Tibial nerve (tissue), 3 donors: ENCODE data around the gene SOCS6.

Source experiments
- POLR2A ChIP-seq, 2 donors: fragments of 450-650 bp; IDR thresholded peaks; one replicate each; pipeline ENCODE4 v1.6.1; 2017; ENCODE audit warnings: antibody characterized with exemption in 2 of 2, mild to moderate bottlenecking in 2 of 2, moderate library complexity in 2 of 2
- TF ChIP-seq, protein P1 (sequence below), 5 experiments: fragments of 200-600 bp in 3 of 5; fragments of 450-650 bp in 2 of 5; sonication (generic) in 3 of 5; IDR thresholded peaks; one replicate each; pipeline ENCODE4 v1.5.1; 2016 to 2019; ENCODE audit warnings: antibody characterized with exemption in 5 of 5, mild to moderate bottlenecking in 3 of 5, moderate library complexity in 2 of 5

- TF ChIP-seq, protein P1, sequence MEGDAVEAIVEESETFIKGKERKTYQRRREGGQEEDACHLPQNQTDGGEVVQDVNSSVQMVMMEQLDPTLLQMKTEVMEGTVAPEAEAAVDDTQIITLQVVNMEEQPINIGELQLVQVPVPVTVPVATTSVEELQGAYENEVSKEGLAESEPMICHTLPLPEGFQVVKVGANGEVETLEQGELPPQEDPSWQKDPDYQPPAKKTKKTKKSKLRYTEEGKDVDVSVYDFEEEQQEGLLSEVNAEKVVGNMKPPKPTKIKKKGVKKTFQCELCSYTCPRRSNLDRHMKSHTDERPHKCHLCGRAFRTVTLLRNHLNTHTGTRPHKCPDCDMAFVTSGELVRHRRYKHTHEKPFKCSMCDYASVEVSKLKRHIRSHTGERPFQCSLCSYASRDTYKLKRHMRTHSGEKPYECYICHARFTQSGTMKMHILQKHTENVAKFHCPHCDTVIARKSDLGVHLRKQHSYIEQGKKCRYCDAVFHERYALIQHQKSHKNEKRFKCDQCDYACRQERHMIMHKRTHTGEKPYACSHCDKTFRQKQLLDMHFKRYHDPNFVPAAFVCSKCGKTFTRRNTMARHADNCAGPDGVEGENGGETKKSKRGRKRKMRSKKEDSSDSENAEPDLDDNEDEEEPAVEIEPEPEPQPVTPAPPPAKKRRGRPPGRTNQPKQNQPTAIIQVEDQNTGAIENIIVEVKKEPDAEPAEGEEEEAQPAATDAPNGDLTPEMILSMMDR (IDR thresholded peaks at IDR 0.05) = no peak
- no peak for TF ChIP-seq POLR2A (IDR thresholded peaks at IDR 0.05)
These were observed 31.9 kb upstream of the SOCS6 start for GRCh38 chr18:70256994-70257393.
